Lower leg skin (tissue), 4 donors: Measurements from ENCODE around the gene LRBA. TPM values are rescaled to one million over a fixed set of nuclear protein-coding genes. Genes with fewer than 3 reads are reported as not detected.

ENCODE experiments used
- DNase-seq, 2 donors: peaks; one replicate each; pipeline ENCODE4 v3.0.0-alpha.2; 2019; ENCODE audit warnings: low spot score in 2 of 2
- H3K4me3 ChIP-seq: fragments of 200-600 bp; sonication (generic); 2 replicates; pipeline ENCODE4 v1.5.1; 2017; ENCODE audit warnings: mild to moderate bottlenecking, low read depth; ENCODE audit not compliant: poor library complexity, severe bottlenecking
- CTCF ChIP-seq, 3 donors: fragments of 450-650 bp; IDR thresholded peaks; one replicate each; pipeline ENCODE4 v1.5.1; 2016; ENCODE audit warnings: antibody characterized with exemption in 3 of 3, mild to moderate bottlenecking in 3 of 3, moderate library complexity in 2 of 3
- POLR2A ChIP-seq, 2 donors: fragments of 450-650 bp; IDR thresholded peaks; one replicate each; pipeline ENCODE4 v1.6.1; 2016 to 2017; ENCODE audit warnings: antibody characterized with exemption in 2 of 2, mild to moderate bottlenecking in 1 of 2, moderate library complexity in 1 of 2
- WGBS, 2 donors: methylation state at CpG; one replicate each; pipeline ENCODE4 v1.1.5; 2018; 5-methylcytosine and 5-hydroxymethylcytosine counted together
- intact Hi-C: fragments of 100-400 bp; cut with DNase I; formaldehyde crosslinking; loops from one replicate; pipeline ENCODE4 v1.15.0; 2023; ENCODE audit warnings: low total_unique reads
- total RNA-seq, 4 donors: library from RNA; depleted of rRNA; stranded (reverse); fragments of >200 nt; gene quantifications; one replicate each; pipeline ENCODE4 v1.1.0, GENCODE V29; 2016

LRBA gene
- total RNA-seq, 4 donors from 2014 or later = 71.9 to 86.8 (median 75.0) TPM

DNA sequence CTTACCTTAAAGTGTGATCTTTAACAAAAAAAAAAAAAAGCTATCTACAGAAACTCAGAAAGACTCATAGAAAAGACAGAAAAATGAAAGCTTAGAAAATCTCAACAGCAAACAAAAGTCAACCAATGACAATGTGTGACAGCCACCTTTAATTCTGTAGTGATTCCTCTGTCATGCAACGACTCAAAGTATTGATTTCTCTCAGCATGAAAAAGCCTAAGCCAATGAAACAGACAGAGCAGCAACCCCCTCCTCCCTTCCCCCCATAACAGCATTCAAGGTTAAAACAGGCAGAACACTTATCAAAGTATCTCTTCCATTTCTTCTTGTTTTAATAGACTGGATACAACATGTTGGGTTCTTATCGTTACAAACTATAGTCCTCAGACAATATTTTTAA is 320.6 kb downstream of the LRBA start:
- TF ChIP-seq CTCF (IDR thresholded peaks at IDR 0.05) = no peak
- TF ChIP-seq POLR2A (IDR thresholded peaks at IDR 0.05) = no peak
- 76 to 81% methylated on average over 2 of the region's 2 CpGs for WGBS, 2 donors
- H3K4me3 ChIP-seq = no peak overlapping the region
- DNase-seq = no peak
- intact Hi-C loops = no loop called here

- TF ChIP-seq POLR2A (IDR thresholded peaks at IDR 0.05) = no peak
- TF ChIP-seq CTCF (IDR thresholded peaks at IDR 0.05) = no peak
- no peak for DNase-seq
- no peak overlapping the region for H3K4me3 ChIP-seq
- intact Hi-C loops = no loop called here
- 71 to 73% methylated on average over 2 of the region's 2 CpGs for WGBS, 2 donors
Measured at GRCh38 chr4:150683775-150684350, 331.2 kb downstream of the LRBA start.

- TF ChIP-seq POLR2A (IDR thresholded peaks at IDR 0.05) = no peak
- TF ChIP-seq CTCF (IDR thresholded peaks at IDR 0.05) = no peak
- H3K4me3 ChIP-seq = no peak overlapping the region
- 98% methylated on average over 1 of the region's 1 CpG for WGBS, 2 donors
- intact Hi-C loops = no loop called here
- no peak for DNase-seq
Measured at GRCh38 chr4:150682126-150682525, 333.0 kb downstream of the LRBA start.

GRCh38 chr4:150681063-150681462 is 334.0 kb downstream of the LRBA start:
- TF ChIP-seq CTCF (IDR thresholded peaks at IDR 0.05) = no peak
- TF ChIP-seq POLR2A (IDR thresholded peaks at IDR 0.05) = no peak
- no peak overlapping the region for H3K4me3 ChIP-seq
- intact Hi-C loops = no loop called here
- DNase-seq = no peak

DNA sequence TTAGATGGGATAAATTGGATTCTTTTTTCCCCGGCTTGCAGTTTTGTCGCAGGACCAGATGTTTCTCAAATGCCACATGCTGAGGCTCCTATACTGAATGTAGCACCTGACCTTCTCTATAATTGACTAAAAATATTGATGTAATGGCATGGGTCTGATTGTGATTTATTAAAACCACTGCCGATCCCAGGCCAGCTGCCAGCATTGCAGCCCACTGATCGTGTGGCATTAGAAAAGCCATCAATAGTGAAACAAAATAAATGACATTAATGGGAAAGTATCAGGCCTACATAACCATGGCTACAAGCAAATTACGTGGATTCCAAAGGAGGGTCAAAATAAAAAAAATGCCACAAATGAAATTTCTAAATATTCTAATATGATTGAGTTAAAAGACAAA is 334.4 kb downstream of the LRBA start:
- WGBS, 2 donors = 64 to 70% methylated on average over 5 of the region's 5 CpGs
- intact Hi-C loops = no loop called here
- no peak for TF ChIP-seq POLR2A (IDR thresholded peaks at IDR 0.05)
- TF ChIP-seq CTCF (IDR thresholded peaks at IDR 0.05) = no peak
- no peak overlapping the region for H3K4me3 ChIP-seq
- DNase-seq = no peak

- intact Hi-C loops = no loop called here
- DNase-seq = no peak
- 59 to 62% methylated on average over 3 of the region's 3 CpGs for WGBS, 2 donors
- TF ChIP-seq CTCF (IDR thresholded peaks at IDR 0.05) = no peak
- TF ChIP-seq POLR2A (IDR thresholded peaks at IDR 0.05) = no peak
- no peak overlapping the region for H3K4me3 ChIP-seq
Measured at GRCh38 chr4:150679765-150680343, 335.2 kb downstream of the LRBA start.
